ENCODE measurements around the gene F8A1. TPM values are rescaled to one million over a fixed set of nuclear protein-coding genes. Genes with fewer than 3 reads are reported as not detected.
A peak's percentile ranks its signal among the peaks of the same experiment; 100 is the strongest.
"Not testable (repeated sequence)": the region's sequence is repeated elsewhere in the genome, so short reads cannot be mapped to it uniquely, and the experiment has no call there.

Gene F8A1
- total RNA-seq, 1 experiment from 2014 or later, result 12.4 TPM

DNA sequence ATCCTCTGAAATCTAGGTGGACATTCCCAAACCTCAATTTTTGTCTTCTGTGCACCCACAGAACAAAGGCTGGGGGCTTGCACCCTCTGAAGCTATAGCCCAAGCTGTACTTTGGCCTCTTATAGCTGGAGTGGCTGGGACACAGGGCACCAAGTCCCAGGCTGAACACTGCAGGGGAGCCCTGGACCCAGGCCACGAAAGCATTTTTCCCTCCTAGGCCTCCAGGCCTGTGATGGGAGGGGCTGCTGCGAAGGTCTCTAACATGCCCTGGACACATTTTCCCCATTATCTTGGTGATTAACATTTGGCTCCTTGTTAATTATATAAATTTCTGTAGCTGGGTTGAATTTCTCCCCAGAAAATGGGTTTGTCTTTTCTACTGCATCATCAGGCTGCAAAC is 27.9 kb downstream of the F8A1 start:
- ChIA-PET CTCF (interaction anchor here (0.6 kb wide), 1 partner anchor 241 kb away, joined by 3 read pairs; no protein-coding TSS in a partner anchor), POLR2A (no interaction called here)
- Mint-ChIP-seq H3K9me3 (ENCODE audit: unreplicated experiment) (peaks cover 27% of the 10 kb centered on the region), H3K4me1 (ENCODE audit: insufficient read depth, unreplicated experiment) (no peaks in the 10 kb centered on the region), H3K4me3 (ENCODE audit: unreplicated experiment) (no peak overlapping the region), H3K36me3 (ENCODE audit: insufficient read depth, unreplicated experiment) (no peaks in the 10 kb centered on the region), H3K27me3 (ENCODE audit: insufficient read depth, unreplicated experiment) (peaks cover 19% of the 10 kb centered on the region), H3K27ac (ENCODE audit: low read depth, unreplicated experiment) (no peak overlapping the region)
- no peak for TF ChIP-seq CTCF (IDR thresholded peaks at IDR 0.05; ENCODE audit: unreplicated experiment)
- no peak for DNase-seq (ENCODE audit: unreplicated experiment)
- intact Hi-C loops (cut with micrococcal nuclease), result no loop called here
- no TSS peak for BruUV-seq (replicated peaks)

DNA sequence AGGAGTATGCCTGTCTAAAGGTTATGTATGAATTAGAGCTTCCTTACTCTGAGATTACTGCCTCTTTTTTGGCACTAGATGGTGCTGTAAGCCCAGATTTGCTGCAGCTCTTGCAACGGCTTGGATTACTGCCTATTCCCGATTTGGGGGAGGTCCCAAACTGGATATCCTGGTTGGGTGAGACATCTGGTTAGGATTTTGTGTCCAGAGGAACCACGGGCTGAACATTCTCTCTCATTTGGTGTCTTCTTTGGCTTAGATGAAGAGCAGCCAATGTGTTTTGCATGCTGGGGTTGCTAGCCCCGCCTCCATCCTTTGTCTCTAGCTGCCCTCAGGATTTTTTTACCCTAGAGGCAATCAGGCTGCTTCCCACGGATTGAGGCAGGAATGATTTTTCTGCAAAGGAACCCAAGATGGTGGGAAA is 31.9 kb downstream of the F8A1 start:
- Mint-ChIP-seq H3K4me3 (ENCODE audit: unreplicated experiment) (peak overlapping the region; percentile 56), H3K9me3 (ENCODE audit: unreplicated experiment) (peaks cover under 1% of the 10 kb centered on the region), H3K27ac (ENCODE audit: low read depth, unreplicated experiment) (no peak overlapping the region), H3K4me1 (ENCODE audit: insufficient read depth, unreplicated experiment) (no peaks in the 10 kb centered on the region), H3K36me3 (ENCODE audit: insufficient read depth, unreplicated experiment) (no peaks in the 10 kb centered on the region), H3K27me3 (ENCODE audit: insufficient read depth, unreplicated experiment) (peaks cover 44% of the 10 kb centered on the region)
- ChIA-PET POLR2A (interaction anchor here (0.6 to 1.9 kb wide), 6 partner anchors 10 to 195 kb away, joined by 3 to 6 read pairs (median 4); no protein-coding TSS in a partner anchor), CTCF (interaction anchor here (0.6 to 2.5 kb wide), 35 partner anchors 9 to 1375 kb away, joined by 3 to 46 read pairs (median 4); partner anchors contain the start of gene FUNDC2)
- BruUV-seq (replicated peaks), result no TSS peak
- DNase-seq (ENCODE audit: unreplicated experiment), result peak; percentile 79
- TF ChIP-seq CTCF (IDR thresholded peaks at IDR 0.05; ENCODE audit: unreplicated experiment), result peak; percentile 76
- intact Hi-C loops (cut with micrococcal nuclease), result loop anchor here (1.0 to 5.0 kb wide), 5 partner anchors 63 to 904 kb away; no protein-coding TSS in a partner anchor

DNA sequence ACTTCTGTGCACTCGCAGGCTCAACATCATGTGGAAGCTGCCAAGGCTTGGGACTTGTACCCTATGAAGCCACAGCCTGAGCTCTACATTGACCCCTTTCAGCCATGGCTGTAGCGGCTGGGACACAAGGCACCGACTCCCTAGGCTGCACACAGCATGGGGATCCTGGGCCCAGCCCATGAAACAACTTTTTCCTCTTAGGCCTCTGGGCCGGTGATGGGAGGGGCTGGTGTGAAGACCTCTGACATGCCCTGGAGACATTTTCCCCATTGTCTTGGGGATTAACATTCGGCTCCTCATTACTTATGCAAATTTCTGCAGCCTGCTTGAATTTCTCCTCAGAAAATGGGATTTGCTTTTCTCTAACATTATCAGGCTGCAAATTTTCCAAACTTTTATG is 38.6 kb downstream of the F8A1 start:
- intact Hi-C loops (cut with micrococcal nuclease); CTCF ChIA-PET; H3K9me3 Mint-ChIP-seq (ENCODE audit: unreplicated experiment); H3K4me1 Mint-ChIP-seq (ENCODE audit: insufficient read depth, unreplicated experiment); H3K4me3 Mint-ChIP-seq (ENCODE audit: unreplicated experiment); BruUV-seq (replicated peaks); H3K27ac Mint-ChIP-seq (ENCODE audit: low read depth, unreplicated experiment); POLR2A ChIA-PET; H3K36me3 Mint-ChIP-seq (ENCODE audit: insufficient read depth, unreplicated experiment); DNase-seq (ENCODE audit: unreplicated experiment): not testable (repeated sequence)
- H3K27me3 Mint-ChIP-seq (ENCODE audit: insufficient read depth, unreplicated experiment), result peaks cover 52% of the 10 kb centered on the region

Small RNA genes lying within 50 kb of the gene (microRNA-seq; reads per million reads assigned to microRNA genes)
- gene MIR1184-1, result not detected

Other genes starting within 250 kb of the F8A1 start
- gene CTAG2, start 232.8 kb upstream of the F8A1 start, total RNA-seq (2022), result not detected in 2 replicates
- 2.0 and 2.1 TPM in 2 replicates for gene GAB3, start 135.3 kb upstream of the F8A1 start, total RNA-seq (2022)
- gene DKC1, start 123.5 kb upstream of the F8A1 start, total RNA-seq (2022), result 149 and 196 TPM in 2 replicates
- gene MPP1, start 80.9 kb upstream of the F8A1 start, total RNA-seq (2022), result 11.8 and 12.7 TPM in 2 replicates
- not detected in 2 replicates for gene SMIM9, start 51.7 kb upstream of the F8A1 start, total RNA-seq (2022)
- gene F8, start 136.4 kb downstream of the F8A1 start, total RNA-seq (2022), result 5.3 and 6.1 TPM in 2 replicates
- gene FUNDC2, start 140.5 kb downstream of the F8A1 start, total RNA-seq (2022), result 54.8 and 70.2 TPM in 2 replicates
- 8.0 and 10.1 TPM in 2 replicates for gene CMC4, start 184.8 kb downstream of the F8A1 start, total RNA-seq (2022)
- 21.3 and 32.2 TPM in 2 replicates for gene MTCP1, start 184.8 kb downstream of the F8A1 start, total RNA-seq (2022)
- 21.1 and 22.9 TPM in 2 replicates for gene BRCC3, start 185.2 kb downstream of the F8A1 start, total RNA-seq (2022)

All from MCF 10A (cell line).